ENCODE results near the gene GBE1. TPM values are rescaled to one million over a fixed set of nuclear protein-coding genes. Genes with fewer than 3 reads are reported as not detected.

Gene GBE1
- total RNA-seq, 6 experiments from 2014 or later = 78.3 to 93.4 (median 87.8) TPM

DNA sequence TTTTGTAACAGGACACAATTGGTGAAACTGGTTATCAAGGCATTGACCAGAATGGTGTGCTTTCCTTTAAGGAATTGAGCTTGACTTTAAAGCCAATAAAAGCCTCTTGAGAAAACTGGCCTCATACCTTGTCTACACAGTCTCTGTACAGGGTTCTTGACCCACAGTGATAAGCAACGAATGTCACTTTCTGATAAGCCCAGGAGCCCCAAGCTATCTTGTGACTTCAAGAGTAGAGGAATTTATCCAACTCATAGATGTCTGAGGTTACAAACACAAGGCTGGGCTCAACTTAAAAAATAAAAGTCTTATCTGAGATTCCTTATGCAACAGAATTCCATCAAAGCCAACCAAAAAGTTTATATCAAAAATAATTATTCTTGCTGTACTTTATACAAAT is 212.1 kb downstream of the GBE1 start:
- Mint-ChIP-seq H3K27ac (no peak overlapping the region), H3K27me3 (ENCODE audit: insufficient read depth) (no peaks in the 10 kb centered on the region), H3K4me1 (ENCODE audit: low read depth) (peaks cover 47% of the 10 kb centered on the region), H3K4me3 (no peak overlapping the region), H3K36me3 (ENCODE audit: low read depth) (peaks cover 16% of the 10 kb centered on the region), H3K9me3 (no peaks in the 10 kb centered on the region)
- DNase-seq = no peak
- TF ChIP-seq, protein P1, sequence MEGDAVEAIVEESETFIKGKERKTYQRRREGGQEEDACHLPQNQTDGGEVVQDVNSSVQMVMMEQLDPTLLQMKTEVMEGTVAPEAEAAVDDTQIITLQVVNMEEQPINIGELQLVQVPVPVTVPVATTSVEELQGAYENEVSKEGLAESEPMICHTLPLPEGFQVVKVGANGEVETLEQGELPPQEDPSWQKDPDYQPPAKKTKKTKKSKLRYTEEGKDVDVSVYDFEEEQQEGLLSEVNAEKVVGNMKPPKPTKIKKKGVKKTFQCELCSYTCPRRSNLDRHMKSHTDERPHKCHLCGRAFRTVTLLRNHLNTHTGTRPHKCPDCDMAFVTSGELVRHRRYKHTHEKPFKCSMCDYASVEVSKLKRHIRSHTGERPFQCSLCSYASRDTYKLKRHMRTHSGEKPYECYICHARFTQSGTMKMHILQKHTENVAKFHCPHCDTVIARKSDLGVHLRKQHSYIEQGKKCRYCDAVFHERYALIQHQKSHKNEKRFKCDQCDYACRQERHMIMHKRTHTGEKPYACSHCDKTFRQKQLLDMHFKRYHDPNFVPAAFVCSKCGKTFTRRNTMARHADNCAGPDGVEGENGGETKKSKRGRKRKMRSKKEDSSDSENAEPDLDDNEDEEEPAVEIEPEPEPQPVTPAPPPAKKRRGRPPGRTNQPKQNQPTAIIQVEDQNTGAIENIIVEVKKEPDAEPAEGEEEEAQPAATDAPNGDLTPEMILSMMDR (IDR thresholded peaks at IDR 0.05) = no peak

DNA sequence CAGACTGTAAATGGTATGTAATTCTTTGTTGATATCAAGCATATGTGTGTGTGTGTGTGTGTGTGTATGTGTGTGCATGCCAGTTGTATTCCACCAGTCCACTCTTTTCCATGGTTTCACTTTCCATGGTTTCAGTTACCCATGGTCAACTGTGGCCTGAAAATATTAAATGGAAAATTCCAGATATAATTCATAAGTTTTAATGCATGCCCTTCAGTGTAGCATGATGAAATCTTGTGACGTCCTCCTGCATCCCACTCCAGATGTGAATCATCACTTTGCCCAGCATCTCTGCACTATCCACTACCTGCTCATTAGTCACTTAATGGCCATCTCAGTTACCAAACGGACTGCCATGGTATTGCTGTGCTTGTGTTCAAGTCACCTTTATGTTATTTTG is 215.9 kb downstream of the GBE1 start:
- Mint-ChIP-seq H3K36me3 (ENCODE audit: low read depth) (peaks cover 16% of the 10 kb centered on the region), H3K4me3 (no peak overlapping the region), H3K9me3 (no peaks in the 10 kb centered on the region), H3K27me3 (ENCODE audit: insufficient read depth) (no peaks in the 10 kb centered on the region), H3K4me1 (ENCODE audit: low read depth) (peaks cover 24% of the 10 kb centered on the region), H3K27ac (no peak overlapping the region)
- DNase-seq = peak; percentile 22
- TF ChIP-seq, protein P1 (IDR thresholded peaks at IDR 0.05) = no peak

DNA sequence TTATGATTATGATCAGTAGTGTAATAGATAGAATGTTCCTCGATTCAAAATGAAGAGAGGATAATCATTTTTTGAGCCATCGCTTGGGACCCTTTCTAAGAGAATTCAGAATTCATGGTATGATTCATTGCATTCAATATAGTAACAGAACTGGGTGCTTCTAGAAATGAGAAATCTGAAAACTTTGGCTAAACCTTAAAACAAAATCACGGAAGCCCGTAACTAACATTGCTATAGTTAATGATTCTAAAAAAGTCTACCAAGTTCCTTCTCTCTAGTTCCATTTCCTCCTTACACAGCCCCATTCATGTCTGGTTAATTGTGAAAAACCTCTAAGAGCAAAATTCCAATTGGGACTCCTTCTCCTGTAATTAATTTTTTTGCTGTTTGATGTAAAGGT is 217.1 kb downstream of the GBE1 start:
- Mint-ChIP-seq H3K27me3 (ENCODE audit: insufficient read depth) (no peaks in the 10 kb centered on the region), H3K36me3 (ENCODE audit: low read depth) (peaks cover 16% of the 10 kb centered on the region), H3K4me3 (no peak overlapping the region), H3K27ac (no peak overlapping the region), H3K9me3 (no peaks in the 10 kb centered on the region), H3K4me1 (ENCODE audit: low read depth) (peaks cover 12% of the 10 kb centered on the region)
- TF ChIP-seq, protein P1 (IDR thresholded peaks at IDR 0.05) = no peak
- DNase-seq = no peak

DNA sequence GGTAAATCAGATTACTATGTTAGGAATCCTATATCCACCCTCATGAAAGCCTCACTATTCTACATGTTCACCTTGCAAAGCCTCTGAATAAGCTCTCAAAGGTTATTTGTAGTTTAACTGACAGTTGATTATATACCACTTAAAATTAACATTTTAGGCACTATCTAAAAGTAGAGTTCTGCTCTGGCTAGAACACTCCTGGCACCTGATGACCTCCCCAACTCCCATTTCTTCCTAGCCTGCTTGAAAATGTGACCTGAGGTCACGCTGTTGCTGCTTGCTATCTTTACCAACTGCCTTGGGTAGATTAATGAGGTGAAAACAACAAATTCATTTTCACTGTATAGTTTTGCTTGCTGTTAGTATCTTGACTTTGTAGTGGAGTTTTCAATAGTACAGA is 220.7 kb downstream of the GBE1 start:
- H3K4me3 Mint-ChIP-seq = no peak overlapping the region
- H3K36me3 Mint-ChIP-seq (ENCODE audit: low read depth) = no peaks in the 10 kb centered on the region
- H3K9me3 Mint-ChIP-seq = no peaks in the 10 kb centered on the region
- TF ChIP-seq, protein P1 (IDR thresholded peaks at IDR 0.05) = no peak
- no peak overlapping the region for H3K27ac Mint-ChIP-seq
- H3K27me3 Mint-ChIP-seq (ENCODE audit: insufficient read depth) = no peaks in the 10 kb centered on the region
- peaks cover 4% of the 10 kb centered on the region for H3K4me1 Mint-ChIP-seq (ENCODE audit: low read depth)
- DNase-seq = no peak

DNA sequence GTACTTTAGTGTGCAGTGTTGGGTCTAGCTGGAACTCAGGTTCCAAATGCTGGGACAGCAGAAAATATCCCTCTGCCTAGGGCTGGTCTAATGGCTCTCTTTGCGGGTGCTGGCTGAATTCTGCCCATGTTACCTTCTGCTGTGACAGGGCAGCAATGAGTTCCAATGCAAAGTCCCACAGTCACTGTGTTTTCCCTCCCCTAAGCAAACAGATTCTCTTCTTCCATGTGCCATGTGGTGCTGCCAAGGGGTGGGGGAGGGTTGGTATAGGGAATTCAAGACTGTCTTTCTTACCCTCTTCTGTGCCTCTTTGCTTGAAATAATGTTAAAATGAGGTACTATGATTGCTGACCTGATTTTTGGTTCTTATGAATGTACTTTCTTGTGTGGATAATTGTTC is 229.6 kb downstream of the GBE1 start:
- H3K4me1 Mint-ChIP-seq (ENCODE audit: low read depth) = 0 out of 2 replicates have a peak, but pooled peaks cover 7% of the 10 kb centered on the region
- H3K4me3 Mint-ChIP-seq = no peak overlapping the region
- no peak for DNase-seq
- H3K36me3 Mint-ChIP-seq (ENCODE audit: low read depth) = peaks cover 70% of the 10 kb centered on the region
- no peaks in the 10 kb centered on the region; the same call in 1 of the 2 replicates for H3K9me3 Mint-ChIP-seq
- no peaks in the 10 kb centered on the region for H3K27me3 Mint-ChIP-seq (ENCODE audit: insufficient read depth)
- H3K27ac Mint-ChIP-seq = no peak overlapping the region; the same call in 1 of the 2 replicates
- TF ChIP-seq, protein P1 (IDR thresholded peaks at IDR 0.05) = no peak

DNA sequence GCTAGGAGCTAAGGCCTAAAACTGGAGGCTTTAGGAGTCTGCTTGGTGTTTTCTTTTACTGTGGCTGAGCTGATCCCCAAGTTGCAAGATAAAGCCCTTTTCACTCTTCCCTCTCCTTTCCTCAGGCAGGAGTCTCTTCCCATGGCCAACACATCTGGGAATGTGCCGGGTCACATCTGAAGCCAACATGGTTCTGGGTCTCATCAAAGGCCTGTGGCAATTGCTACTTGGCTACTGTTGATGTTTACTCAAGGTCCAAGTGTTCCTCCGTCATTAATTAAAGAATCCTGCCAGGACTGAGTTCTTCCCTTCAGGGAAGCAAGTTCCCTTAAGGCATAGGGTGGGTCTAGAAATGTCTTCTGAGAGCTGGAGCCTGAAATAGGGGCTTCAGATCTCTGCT is 230.2 kb downstream of the GBE1 start:
- Mint-ChIP-seq H3K36me3 (ENCODE audit: low read depth) (peaks cover 73% of the 10 kb centered on the region), H3K27me3 (ENCODE audit: insufficient read depth) (no peaks in the 10 kb centered on the region), H3K4me1 (ENCODE audit: low read depth) (0 out of 2 replicates have a peak, but pooled peaks cover 7% of the 10 kb centered on the region), H3K27ac (no peak overlapping the region; the same call in 1 of the 2 replicates), H3K4me3 (no peak overlapping the region), H3K9me3 (no peaks in the 10 kb centered on the region; the same call in 1 of the 2 replicates)
- no peak for DNase-seq
- TF ChIP-seq, protein P1 (IDR thresholded peaks at IDR 0.05) = no peak

All from HFFc6 (cell line).